ENCODE data around the gene ZNF133.

ZNF133 gene

DNA sequence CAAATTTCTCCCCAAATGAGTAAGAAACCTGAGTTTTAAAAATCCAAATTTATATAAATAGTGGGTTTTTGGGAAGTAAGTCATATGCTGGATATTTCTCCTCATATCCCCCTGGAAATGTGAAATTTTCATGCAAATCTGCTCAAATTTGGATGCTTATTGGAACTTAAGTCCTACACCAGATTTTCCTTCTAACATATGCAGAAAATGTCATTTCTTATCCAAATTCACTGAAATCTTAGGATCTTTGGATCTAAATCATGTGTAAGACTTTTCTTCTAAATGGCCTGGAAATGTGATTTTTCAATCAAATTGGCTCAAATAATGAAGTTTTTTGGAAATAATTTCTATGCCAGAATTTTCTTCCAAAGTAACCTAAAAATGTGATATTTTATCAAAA, 33.0 kb downstream of the ZNF133 start:
- TF ChIP-seq EZH2phosphoT487 (conservative IDR thresholded peaks at IDR 0.05; ENCODE audit: low read length): no peak
- TF ChIP-seq CTCF (IDR thresholded peaks at IDR 0.05; ENCODE audit: insufficient read depth, low read length, poor library complexity, severe bottlenecking): no peak
- Histone ChIP-seq H3K79me2 (ENCODE audit: insufficient read depth, low read length) (no peaks in the 10 kb centered on the region), H3K27ac (ENCODE audit: low read depth, low read length) (no peak overlapping the region)

GRCh38 chr20:18321976-18322950, 33.9 kb downstream of the ZNF133 start:
- Histone ChIP-seq H3K9ac (ENCODE audit: low read length) (no peak overlapping the region), H3K27me3 (ENCODE audit: low read length) (no peaks in the 10 kb centered on the region), H3K79me2 (ENCODE audit: insufficient read depth, low read length) (no peaks in the 10 kb centered on the region), H3K27ac (ENCODE audit: low read depth, low read length) (no peak overlapping the region), H3K9me3 (ENCODE audit: insufficient read depth, low read length) (no peaks in the 10 kb centered on the region), H3K4me2 (ENCODE audit: low read depth, low read length, poor library complexity, severe bottlenecking) (no peak overlapping the region), H2AFZ (ENCODE audit: low read depth, low read length, severe bottlenecking) (no peak overlapping the region), H3K36me3 (ENCODE audit: low read length) (no peaks in the 10 kb centered on the region), H3F3A (ENCODE audit: insufficient read depth) (no peaks in the 10 kb centered on the region), H3K4me3 (ENCODE audit: insufficient read depth, low read length, poor library complexity, severe bottlenecking) (no peak overlapping the region), H3K9me2 (replicated peaks; ENCODE audit: insufficient read depth, low read length) (no peaks in the 10 kb centered on the region), H4K20me1 (ENCODE audit: low read depth, low read length) (no peaks in the 10 kb centered on the region)
- no peak for TF ChIP-seq EZH2phosphoT487 (conservative IDR thresholded peaks at IDR 0.05; ENCODE audit: low read length)

More for the DNA sequence above, 33.0 kb downstream of the ZNF133 start:
- no peaks in the 10 kb centered on the region for H4K20me1 ChIP-seq (ENCODE audit: low read depth, low read length)
- H3K4me3 ChIP-seq (ENCODE audit: insufficient read depth, low read length, poor library complexity, severe bottlenecking): no peak overlapping the region
- no peaks in the 10 kb centered on the region for H3K36me3 ChIP-seq (ENCODE audit: low read length)
- no peaks in the 10 kb centered on the region for H3K27me3 ChIP-seq (ENCODE audit: low read length)
- H3K4me2 ChIP-seq (ENCODE audit: low read depth, low read length, poor library complexity, severe bottlenecking): no peak overlapping the region
- no peak overlapping the region for H3K9ac ChIP-seq (ENCODE audit: low read length)
- H3K9me3 ChIP-seq (ENCODE audit: insufficient read depth, low read length): no peaks in the 10 kb centered on the region
- H3F3A ChIP-seq (ENCODE audit: insufficient read depth): no peaks in the 10 kb centered on the region
- no peak overlapping the region for H2AFZ ChIP-seq (ENCODE audit: low read depth, low read length, severe bottlenecking)
- H3K9me2 ChIP-seq (replicated peaks; ENCODE audit: insufficient read depth, low read length): no peaks in the 10 kb centered on the region

DNA sequence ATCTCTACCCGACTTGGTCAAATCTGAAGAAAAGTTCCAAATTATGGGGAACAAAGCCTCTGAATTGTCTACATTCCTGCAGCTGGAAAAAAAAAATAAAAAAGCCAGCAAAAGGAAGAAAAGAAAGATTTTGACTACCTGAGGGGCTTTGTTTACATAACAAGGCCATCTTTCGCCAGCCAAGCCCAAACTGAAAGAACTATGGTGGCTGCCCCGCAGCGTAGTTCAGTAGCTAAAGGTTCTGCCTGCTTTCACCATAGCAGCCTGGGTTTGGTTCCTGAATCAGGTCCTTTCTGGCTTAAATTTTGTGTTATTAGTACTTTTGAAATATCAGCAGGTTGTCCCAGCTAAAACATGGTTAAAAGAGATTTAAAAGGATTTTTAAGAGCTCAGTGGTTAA, 35.4 kb downstream of the ZNF133 start:
- Histone ChIP-seq H4K20me1 (ENCODE audit: low read depth, low read length) (no peaks in the 10 kb centered on the region), H3K9me2 (replicated peaks; ENCODE audit: insufficient read depth, low read length) (no peaks in the 10 kb centered on the region), H3K27me3 (ENCODE audit: low read length) (no peaks in the 10 kb centered on the region), H3K4me3 (ENCODE audit: insufficient read depth, low read length, poor library complexity, severe bottlenecking) (no peak overlapping the region), H3K9ac (ENCODE audit: low read length) (no peak overlapping the region), H3K27ac (ENCODE audit: low read depth, low read length) (no peak overlapping the region), H3K36me3 (ENCODE audit: low read length) (no peaks in the 10 kb centered on the region), H3K9me3 (ENCODE audit: insufficient read depth, low read length) (no peaks in the 10 kb centered on the region), H2AFZ (ENCODE audit: low read depth, low read length, severe bottlenecking) (no peak overlapping the region), H3K4me2 (ENCODE audit: low read depth, low read length, poor library complexity, severe bottlenecking) (no peak overlapping the region), H3K79me2 (ENCODE audit: insufficient read depth, low read length) (no peaks in the 10 kb centered on the region), H3F3A (ENCODE audit: insufficient read depth) (no peaks in the 10 kb centered on the region)
- no peak for TF ChIP-seq EZH2phosphoT487 (conservative IDR thresholded peaks at IDR 0.05; ENCODE audit: low read length)
- TF ChIP-seq CTCF (IDR thresholded peaks at IDR 0.05; ENCODE audit: insufficient read depth, low read length, poor library complexity, severe bottlenecking): no peak

DNA sequence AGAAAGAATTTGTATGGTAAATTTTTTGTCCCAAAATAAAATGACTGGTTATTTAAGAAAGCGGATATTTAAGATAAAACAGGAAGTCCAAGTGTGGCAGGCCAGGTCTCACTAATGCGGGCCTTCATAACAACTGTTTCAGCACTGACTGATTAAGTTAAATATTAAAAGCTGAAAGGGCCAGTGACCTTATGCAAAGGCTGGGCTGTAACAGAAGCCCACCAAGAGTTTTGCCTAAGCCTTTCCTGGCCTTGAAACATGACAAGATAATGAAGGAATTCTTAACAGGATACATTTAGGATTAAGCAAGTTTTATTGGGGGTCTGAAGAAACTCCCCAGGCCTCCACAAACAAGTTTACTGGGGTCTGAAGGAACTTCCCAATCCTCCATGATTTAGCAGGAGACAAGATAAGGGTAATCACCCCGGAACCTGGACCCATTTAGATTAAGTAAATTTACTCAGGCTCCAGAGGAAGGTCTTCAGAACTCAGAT, 36.3 kb downstream of the ZNF133 start:
- H3K27me3 ChIP-seq (ENCODE audit: low read length): no peaks in the 10 kb centered on the region
- no peaks in the 10 kb centered on the region for H4K20me1 ChIP-seq (ENCODE audit: low read depth, low read length)
- H3K27ac ChIP-seq (ENCODE audit: low read depth, low read length): no peak overlapping the region
- no peaks in the 10 kb centered on the region for H3F3A ChIP-seq (ENCODE audit: insufficient read depth)
- no peaks in the 10 kb centered on the region for H3K36me3 ChIP-seq (ENCODE audit: low read length)
- no peaks in the 10 kb centered on the region for H3K9me3 ChIP-seq (ENCODE audit: insufficient read depth, low read length)
- no peak overlapping the region for H3K4me3 ChIP-seq (ENCODE audit: insufficient read depth, low read length, poor library complexity, severe bottlenecking)
- H3K4me2 ChIP-seq (ENCODE audit: low read depth, low read length, poor library complexity, severe bottlenecking): no peak overlapping the region
- no peak overlapping the region for H2AFZ ChIP-seq (ENCODE audit: low read depth, low read length, severe bottlenecking)
- TF ChIP-seq CTCF (IDR thresholded peaks at IDR 0.05; ENCODE audit: insufficient read depth, low read length, poor library complexity, severe bottlenecking) (no peak), EZH2phosphoT487 (conservative IDR thresholded peaks at IDR 0.05; ENCODE audit: low read length) (no peak)
- no peak overlapping the region for H3K9ac ChIP-seq (ENCODE audit: low read length)
- H3K79me2 ChIP-seq (ENCODE audit: insufficient read depth, low read length): no peaks in the 10 kb centered on the region
- H3K9me2 ChIP-seq (replicated peaks; ENCODE audit: insufficient read depth, low read length): no peaks in the 10 kb centered on the region
